ENCODE measurements around the gene LRP8. TPM values are rescaled to one million over a fixed set of nuclear protein-coding genes. Genes with fewer than 3 reads are reported as not detected.

LRP8 gene
- total and polyA plus RNA-seq, 12 donors = 0.37 to 4.7 (median 2.2) TPM

GRCh38 chr1:53271446-53272090 lies 56.3 kb downstream of the LRP8 start:
- H3K27me3 ChIP-seq = peaks cover 0 to 3% (median 0%) of the 10 kb centered on the region in 7 donors
- TF ChIP-seq CTCF (IDR thresholded peaks at IDR 0.05) = no peak
- no peak overlapping the region for H3K27ac ChIP-seq
- H3K9me3 ChIP-seq = no peaks in the 10 kb centered on the region
- ATAC-seq (peak in 1 of 8 donors; percentile 31), DNase-seq (no peak)
- H3K4me1 ChIP-seq = no peaks in the 10 kb centered on the region
- intact Hi-C loops (cut with DNase I) = loop anchor here in 1 of 10 donors (10.0 kb wide), 1 partner anchor 483 kb away; no protein-coding TSS in a partner anchor
- H3K4me3 ChIP-seq = no peak overlapping the region
- WGBS, 2 donors = 95 to 99% methylated on average over 5 of the region's 5 CpGs
- H3K36me3 ChIP-seq = peaks cover 0 to 8% (median 0%) of the 10 kb centered on the region in 9 donors

GRCh38 chr1:53270873-53271272 lies 57.0 kb downstream of the LRP8 start:
- no peaks in the 10 kb centered on the region for H3K27me3 ChIP-seq
- 88 to 94% methylated on average over 8 of the region's 8 CpGs for WGBS, 2 donors
- H3K4me1 ChIP-seq = no peaks in the 10 kb centered on the region
- peaks cover 0 to 8% (median 0%) of the 10 kb centered on the region in 9 donors for H3K36me3 ChIP-seq
- no peak for ATAC-seq
- no peak for TF ChIP-seq CTCF (IDR thresholded peaks at IDR 0.05)
- intact Hi-C loops (cut with DNase I) = loop anchor here in 1 of 10 donors (10.0 kb wide), 1 partner anchor 484 kb away; no protein-coding TSS in a partner anchor
- DNase-seq = no peak
- no peaks in the 10 kb centered on the region for H3K9me3 ChIP-seq
- no peak overlapping the region for H3K27ac ChIP-seq
- no peak overlapping the region for H3K4me3 ChIP-seq

- Histone ChIP-seq H3K9me3 (no peaks in the 10 kb centered on the region), H3K27ac (no peak overlapping the region), H3K4me1 (no peaks in the 10 kb centered on the region), H3K36me3 (peaks cover 0 to 15% (median 0%) of the 10 kb centered on the region in 9 donors), H3K4me3 (no peak overlapping the region), H3K27me3 (no peaks in the 10 kb centered on the region)
- ATAC-seq (no peak), DNase-seq (no peak)
- intact Hi-C loops (cut with DNase I) = loop anchor here in 1 of 10 donors (10.0 kb wide), 1 partner anchor 485 kb away; no protein-coding TSS in a partner anchor
- TF ChIP-seq CTCF (IDR thresholded peaks at IDR 0.05) = no peak
- 76 to 87% methylated on average over 1 of the region's 1 CpG for WGBS, 2 donors
Measured at GRCh38 chr1:53270107-53270506, 57.8 kb downstream of the LRP8 start.

GRCh38 chr1:53267761-53268160 lies 60.1 kb downstream of the LRP8 start:
- intact Hi-C loops (cut with DNase I) = no loop called here
- ATAC-seq (no peak), DNase-seq (no peak)
- no peaks in the 10 kb centered on the region for H3K4me1 ChIP-seq
- H3K4me3 ChIP-seq = no peak overlapping the region
- no peak overlapping the region for H3K27ac ChIP-seq
- no peaks in the 10 kb centered on the region for H3K27me3 ChIP-seq
- TF ChIP-seq CTCF (IDR thresholded peaks at IDR 0.05) = no peak
- H3K9me3 ChIP-seq = no peaks in the 10 kb centered on the region
- peaks cover 0 to 34% (median 0%) of the 10 kb centered on the region in 9 donors for H3K36me3 ChIP-seq

Measured in heart right ventricle (tissue), 16 donors.